ENCODE results near the gene UMAD1.

Gene UMAD1

GRCh38 chr7:7720750-7721621 is 80.4 kb downstream of the UMAD1 start:
- DNase-seq (ENCODE audit: low read depth in 3 of 3) = no peak

- DNase-seq (ENCODE audit: low read depth in 3 of 3) = no peak
Observed at GRCh38 chr7:7731732-7732131, 91.2 kb downstream of the UMAD1 start.

- DNase-seq (ENCODE audit: low read depth in 3 of 3) = no peak
Observed at GRCh38 chr7:7732621-7733281, 92.2 kb downstream of the UMAD1 start.

GRCh38 chr7:7736671-7737070 is 96.1 kb downstream of the UMAD1 start:
- no peak for DNase-seq (ENCODE audit: low read depth in 3 of 3)

GRCh38 chr7:7737674-7738073 is 97.1 kb downstream of the UMAD1 start:
- DNase-seq (ENCODE audit: low read depth in 3 of 3) = no peak

- no peak for DNase-seq (ENCODE audit: low read depth in 3 of 3)
Observed at GRCh38 chr7:7738177-7738576, 97.6 kb downstream of the UMAD1 start.

- DNase-seq (ENCODE audit: low read depth in 3 of 3) = no peak
Observed at GRCh38 chr7:7738622-7739021, 98.1 kb downstream of the UMAD1 start.

- no peak for DNase-seq (ENCODE audit: low read depth in 3 of 3)
Observed at GRCh38 chr7:7739204-7740036, 98.9 kb downstream of the UMAD1 start.

GRCh38 chr7:7740037-7740355 is 99.4 kb downstream of the UMAD1 start:
- no peak for DNase-seq (ENCODE audit: low read depth in 3 of 3)

GRCh38 chr7:7742223-7742622 is 101.7 kb downstream of the UMAD1 start:
- no peak for DNase-seq (ENCODE audit: low read depth in 3 of 3)

- no peak for DNase-seq (ENCODE audit: low read depth in 3 of 3)
Observed at GRCh38 chr7:7745258-7745657, 104.7 kb downstream of the UMAD1 start.

GRCh38 chr7:7745966-7746365 is 105.4 kb downstream of the UMAD1 start:
- DNase-seq (ENCODE audit: low read depth in 3 of 3) = no peak

GRCh38 chr7:7746458-7746857 is 105.9 kb downstream of the UMAD1 start:
- DNase-seq (ENCODE audit: low read depth in 3 of 3) = no peak

GRCh38 chr7:7750571-7751242 is 110.2 kb downstream of the UMAD1 start:
- no peak for DNase-seq (ENCODE audit: low read depth in 3 of 3)

- no peak for DNase-seq (ENCODE audit: low read depth in 3 of 3)
Observed at GRCh38 chr7:7751243-7752092, 110.9 kb downstream of the UMAD1 start.

- no peak for DNase-seq (ENCODE audit: low read depth in 3 of 3)
Observed at GRCh38 chr7:7756577-7756976, 116.0 kb downstream of the UMAD1 start.

GRCh38 chr7:7757576-7757975 is 117.0 kb downstream of the UMAD1 start:
- DNase-seq (ENCODE audit: low read depth in 3 of 3) = no peak

GRCh38 chr7:7761340-7761973 is 120.9 kb downstream of the UMAD1 start:
- DNase-seq (ENCODE audit: low read depth in 3 of 3) = no peak

GRCh38 chr7:7761974-7762779 is 121.6 kb downstream of the UMAD1 start:
- DNase-seq (ENCODE audit: low read depth in 3 of 3) = no peak
